ENCODE data around the gene FOXP3.

FOXP3 gene

DNA sequence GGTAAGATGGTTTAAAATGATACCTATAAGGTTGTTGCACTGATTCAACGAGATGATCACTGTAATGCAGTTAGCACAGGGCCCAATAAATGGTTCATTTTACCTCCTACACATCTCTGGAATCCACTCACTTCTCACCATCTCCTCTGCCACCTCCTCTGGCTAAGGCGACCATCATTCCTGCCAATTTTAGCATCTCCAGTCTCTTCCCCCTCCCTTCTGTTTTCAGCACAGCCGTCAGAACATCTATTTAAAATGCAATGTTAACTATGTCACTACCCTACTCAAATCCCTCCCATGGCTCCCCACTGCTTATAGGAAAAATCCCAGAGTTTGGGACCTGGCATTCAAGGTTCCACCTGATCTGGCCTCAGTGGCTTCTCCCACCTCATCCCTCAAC, 61.0 kb downstream of the FOXP3 start:
- intact Hi-C loops (cut with DNase I): loop anchor here (5.0 kb wide), 1 partner anchor 64 kb away; the partner anchor contains the start of gene PPP1R3F
- peak in 1 of 42 donors; percentile 41 for DNase-seq

- no peak for DNase-seq
- intact Hi-C loops (cut with DNase I): loop anchor here (5.0 kb wide), 1 partner anchor 65 kb away; the partner anchor contains the start of gene PPP1R3F
These were observed 62.5 kb downstream of the FOXP3 start for GRCh38 chrX:49202022-49202421.
